ENCODE data around the gene DYNC1I2. TPM values are rescaled to one million over a fixed set of nuclear protein-coding genes. Genes with fewer than 3 reads are reported as not detected.

The DYNC1I2 gene
- total and polyA plus RNA-seq, 2 experiments from 2014 or later = 79.4 to 102 TPM

GRCh38 chr2:171678619-171679018 is 8.7 kb upstream of the DYNC1I2 start:
- H3K27ac ChIP-seq (ENCODE audit: low read depth) = no peak overlapping the region

More at GRCh38 chr2:171678619-171679018, 8.7 kb upstream of the DYNC1I2 start:
- no peak overlapping the region for H3K4me2 ChIP-seq
- no peak overlapping the region for H3K4me3 ChIP-seq
- H3K36me3 ChIP-seq (ENCODE audit: insufficient read depth) = no peaks in the 10 kb centered on the region
- no peaks in the 10 kb centered on the region for H3K27me3 ChIP-seq (ENCODE audit: insufficient read depth)
- H4K20me1 ChIP-seq (replicated peaks; ENCODE audit: insufficient read depth) = no peaks in the 10 kb centered on the region
- no peaks in the 10 kb centered on the region for H3K4me1 Mint-ChIP-seq
- H3K9me2 ChIP-seq (ENCODE audit: insufficient read depth) = 0 out of 2 replicates have a peak, but pooled peaks cover 4% of the 10 kb centered on the region
- no peaks in the 10 kb centered on the region for H3K27me3 Mint-ChIP-seq (ENCODE audit: insufficient read depth, low read depth, poor library complexity)
- no peaks in the 10 kb centered on the region for H3K79me2 ChIP-seq (replicated peaks; ENCODE audit: insufficient read depth)
- no peak overlapping the region for H3K4me3 Mint-ChIP-seq
- no peaks in the 10 kb centered on the region for H3K36me3 Mint-ChIP-seq (ENCODE audit: low read depth)
- ATAC-seq (no peak), DNase-seq (ENCODE audit: low spot score) (no peak)
- no peaks in the 10 kb centered on the region; the same call in 2 of the 3 replicates for H3K9me3 Mint-ChIP-seq
- no peaks in the 10 kb centered on the region for H3F3A ChIP-seq (replicated peaks; ENCODE audit: low read depth)
- H3K4me1 ChIP-seq (ENCODE audit: insufficient read depth) = no peaks in the 10 kb centered on the region
- H3K27ac Mint-ChIP-seq = no peak overlapping the region
- H2AFZ ChIP-seq = no peak overlapping the region
- TF ChIP-seq JUNB (IDR thresholded peaks at IDR 0.05; ENCODE audit: unreplicated experiment) (no peak), CREB1 (CRISPR knock-in tag; IDR thresholded peaks at IDR 0.05; ENCODE audit: low read depth) (no peak), ZNF462 (CRISPR knock-in tag; IDR thresholded peaks at IDR 0.05) (no peak), EZH2 (IDR thresholded peaks at IDR 0.05; ENCODE audit: low read depth, unreplicated experiment) (no peak), POLR2AphosphoS5 (IDR thresholded peaks at IDR 0.05; ENCODE audit: low read depth) (no peak), NANOG (IDR thresholded peaks at IDR 0.05; ENCODE audit: borderline replicate concordance) (no peak), EZH2phosphoT487 (IDR thresholded peaks at IDR 0.05; ENCODE audit: unreplicated experiment) (no peak), ETS1 (IDR thresholded peaks at IDR 0.05) (no peak), REST (IDR thresholded peaks at IDR 0.05; ENCODE audit: unreplicated experiment) (no peak), ZNF114 (CRISPR knock-in tag; IDR thresholded peaks at IDR 0.05) (no peak), ZNF331 (CRISPR knock-in tag; IDR thresholded peaks at IDR 0.05; ENCODE audit: low read depth) (no peak), CTCF (conservative IDR thresholded peaks at IDR 0.05; ENCODE audit: low read depth in 2 of 2) (no peak), STAT1 (IDR thresholded peaks at IDR 0.05; ENCODE audit: unreplicated experiment) (no peak)

All from GM23338 (cell line).